Thyroid gland (tissue), 4 donors: ENCODE data around the gene RALGAPA1.

Experiments
- POLR2A ChIP-seq, 2 donors: fragments of 450-650 bp; IDR thresholded peaks; one replicate each; pipeline ENCODE4 v1.6.1; 2017; ENCODE audit warnings: antibody characterized with exemption in 2 of 2, mild to moderate bottlenecking in 2 of 2, moderate library complexity in 1 of 2
- TF ChIP-seq, protein P1 (sequence below), 6 experiments: fragments of 200-600 bp in 3 of 6; fragments of 450-650 bp in 3 of 6; sonication (generic) in 3 of 6; IDR thresholded peaks; one replicate each; pipeline ENCODE4 v1.5.1; 2016 to 2019; ENCODE audit warnings: antibody characterized with exemption in 6 of 6, mild to moderate bottlenecking in 2 of 6, inconsistent platforms in 1 of 6, moderate library complexity in 1 of 6

GRCh38 chr14:35558680-35559079, 250.4 kb downstream of the RALGAPA1 start:
- TF ChIP-seq, protein P1, sequence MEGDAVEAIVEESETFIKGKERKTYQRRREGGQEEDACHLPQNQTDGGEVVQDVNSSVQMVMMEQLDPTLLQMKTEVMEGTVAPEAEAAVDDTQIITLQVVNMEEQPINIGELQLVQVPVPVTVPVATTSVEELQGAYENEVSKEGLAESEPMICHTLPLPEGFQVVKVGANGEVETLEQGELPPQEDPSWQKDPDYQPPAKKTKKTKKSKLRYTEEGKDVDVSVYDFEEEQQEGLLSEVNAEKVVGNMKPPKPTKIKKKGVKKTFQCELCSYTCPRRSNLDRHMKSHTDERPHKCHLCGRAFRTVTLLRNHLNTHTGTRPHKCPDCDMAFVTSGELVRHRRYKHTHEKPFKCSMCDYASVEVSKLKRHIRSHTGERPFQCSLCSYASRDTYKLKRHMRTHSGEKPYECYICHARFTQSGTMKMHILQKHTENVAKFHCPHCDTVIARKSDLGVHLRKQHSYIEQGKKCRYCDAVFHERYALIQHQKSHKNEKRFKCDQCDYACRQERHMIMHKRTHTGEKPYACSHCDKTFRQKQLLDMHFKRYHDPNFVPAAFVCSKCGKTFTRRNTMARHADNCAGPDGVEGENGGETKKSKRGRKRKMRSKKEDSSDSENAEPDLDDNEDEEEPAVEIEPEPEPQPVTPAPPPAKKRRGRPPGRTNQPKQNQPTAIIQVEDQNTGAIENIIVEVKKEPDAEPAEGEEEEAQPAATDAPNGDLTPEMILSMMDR (IDR thresholded peaks at IDR 0.05): no peak
- no peak for TF ChIP-seq POLR2A (IDR thresholded peaks at IDR 0.05)
